Testis (tissue), 3 donors: ENCODE measurements around the gene PNPLA2. TPM values are rescaled to one million over a fixed set of nuclear protein-coding genes. Genes with fewer than 3 reads are reported as not detected.
A peak's percentile ranks its signal among the peaks of the same experiment; 100 is the strongest.

Experiments used
- DNase-seq: peaks from one replicate; pipeline ENCODE4 v3.0.0-alpha.2; 2019
- H3K27ac ChIP-seq, 2 donors: fragments of 200-600 bp; sonication (generic); one replicate each; pipeline ENCODE4 v1.5.1; 2019
- H3K27me3 ChIP-seq: fragments of 200-600 bp; sonication (generic); one replicate; pipeline ENCODE4 v1.5.1; 2019
- H3K36me3 ChIP-seq: fragments of 200-600 bp; sonication (generic); one replicate; pipeline ENCODE4 v1.5.1; 2017; ENCODE audit warnings: low read depth; ENCODE audit errors: missing control alignments
- H3K4me1 ChIP-seq: fragments of 200-600 bp; sonication (generic); one replicate; pipeline ENCODE4 v1.5.1; 2019
- H3K4me3 ChIP-seq, 2 donors: fragments of 200-600 bp; sonication (generic); one replicate each; pipeline ENCODE4 v1.5.1; 2017 to 2019
- H3K9me3 ChIP-seq: fragments of 200-600 bp; sonication (generic); one replicate; pipeline ENCODE4 v1.5.1; 2017
- POLR2A ChIP-seq: fragments of 450-650 bp; IDR thresholded peaks from one replicate; pipeline ENCODE4 v1.6.1; 2017; ENCODE audit warnings: antibody characterized with exemption, mild to moderate bottlenecking, moderate library complexity
- WGBS, 2 donors: methylation state at CpG; one replicate each; pipeline ENCODE4 v1.1.5; 2018; 5-methylcytosine and 5-hydroxymethylcytosine counted together
- intact Hi-C: fragments of 100-400 bp; cut with DNase I; formaldehyde crosslinking; loops from one replicate; pipeline ENCODE4 v1.15.1; 2023; ENCODE audit warnings: low total_unique reads
- polyA plus RNA-seq: library from polyadenylated mRNA; stranded (reverse); fragments of 350-450 nt; fragmentation: Illumina TruSeq; extraction: RNeasy Lipid Tissue Mini Kit (QIAGEN cat#74804); gene quantifications from one replicate; pipeline ENCODE4 v1.2.3, GENCODE V29; 2014; ENCODE audit warnings: low read depth, low replicate concordance; ENCODE audit not compliant: insufficient read depth
- total RNA-seq, 2 donors: library from RNA; depleted of rRNA; stranded (reverse); fragments of >200 nt; gene quantifications; one replicate each; pipeline ENCODE4 v1.2.3, GENCODE V29; 2016
- TF ChIP-seq, protein P1 (sequence below), 3 experiments: fragments of 450-650 bp in 2 of 3; fragments of 200-600 bp in 1 of 3; sonication (generic) in 1 of 3; IDR thresholded peaks; one replicate each; pipeline ENCODE4 v1.5.1; 2016 to 2019; ENCODE audit warnings: antibody characterized with exemption in 3 of 3, mild to moderate bottlenecking in 2 of 3, moderate library complexity in 1 of 3

Gene PNPLA2
- total and polyA plus RNA-seq, 3 donors from 2014 or later: 86.7 to 108 (median 96.7) TPM

DNA sequence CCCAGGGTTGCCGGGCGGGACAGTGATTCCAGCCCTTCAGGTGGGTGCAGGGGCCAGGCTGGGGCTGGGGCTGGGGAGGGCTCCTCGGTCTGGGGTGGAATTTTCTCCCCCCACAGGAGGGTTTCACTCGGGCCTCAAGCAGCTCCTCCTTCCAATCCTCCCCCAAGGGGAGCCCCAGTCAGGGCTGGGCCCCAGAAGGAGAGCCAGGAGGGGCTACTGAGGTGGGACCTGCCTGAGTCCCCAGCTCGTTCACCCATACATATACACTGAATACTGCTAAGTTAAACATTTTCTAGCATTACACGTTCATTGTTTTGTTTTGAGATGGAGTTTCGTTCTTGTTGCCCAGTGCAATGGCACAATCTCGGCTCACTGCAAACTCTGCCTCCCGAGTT is 7.5 kb downstream of the PNPLA2 start:
- no peaks in the 10 kb centered on the region for H3K27me3 ChIP-seq
- no peak for DNase-seq
- H3K27ac ChIP-seq: no peak overlapping the region
- 62 to 85% methylated on average over 7 to 9 of the region's 9 CpGs for WGBS, 2 donors
- no peak overlapping the region for H3K4me3 ChIP-seq
- H3K36me3 ChIP-seq: no peaks in the 10 kb centered on the region
- TF ChIP-seq, protein P1, sequence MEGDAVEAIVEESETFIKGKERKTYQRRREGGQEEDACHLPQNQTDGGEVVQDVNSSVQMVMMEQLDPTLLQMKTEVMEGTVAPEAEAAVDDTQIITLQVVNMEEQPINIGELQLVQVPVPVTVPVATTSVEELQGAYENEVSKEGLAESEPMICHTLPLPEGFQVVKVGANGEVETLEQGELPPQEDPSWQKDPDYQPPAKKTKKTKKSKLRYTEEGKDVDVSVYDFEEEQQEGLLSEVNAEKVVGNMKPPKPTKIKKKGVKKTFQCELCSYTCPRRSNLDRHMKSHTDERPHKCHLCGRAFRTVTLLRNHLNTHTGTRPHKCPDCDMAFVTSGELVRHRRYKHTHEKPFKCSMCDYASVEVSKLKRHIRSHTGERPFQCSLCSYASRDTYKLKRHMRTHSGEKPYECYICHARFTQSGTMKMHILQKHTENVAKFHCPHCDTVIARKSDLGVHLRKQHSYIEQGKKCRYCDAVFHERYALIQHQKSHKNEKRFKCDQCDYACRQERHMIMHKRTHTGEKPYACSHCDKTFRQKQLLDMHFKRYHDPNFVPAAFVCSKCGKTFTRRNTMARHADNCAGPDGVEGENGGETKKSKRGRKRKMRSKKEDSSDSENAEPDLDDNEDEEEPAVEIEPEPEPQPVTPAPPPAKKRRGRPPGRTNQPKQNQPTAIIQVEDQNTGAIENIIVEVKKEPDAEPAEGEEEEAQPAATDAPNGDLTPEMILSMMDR (IDR thresholded peaks at IDR 0.05): no peak
- no peak for TF ChIP-seq POLR2A
- H3K9me3 ChIP-seq: no peaks in the 10 kb centered on the region
- intact Hi-C loops: no loop called here
- H3K4me1 ChIP-seq: peaks cover 32% of the 10 kb centered on the region

DNA sequence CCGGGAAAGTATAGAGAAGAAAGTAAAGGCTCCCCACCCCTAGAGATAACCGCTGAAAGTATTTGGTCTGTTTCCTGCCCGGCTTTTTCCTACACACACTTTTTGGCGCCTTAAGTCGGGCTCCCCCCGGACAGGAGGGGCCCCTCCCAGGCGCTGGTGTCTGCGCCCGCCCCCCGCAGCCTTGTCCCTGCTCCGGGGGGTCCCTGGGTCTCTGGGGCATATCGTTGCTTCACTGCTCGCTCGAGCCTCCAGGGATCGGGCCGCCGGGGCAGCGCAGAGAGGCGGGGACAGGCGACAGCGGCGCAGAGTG is 8.1 kb downstream of the PNPLA2 start:
- Histone ChIP-seq H3K9me3 (no peaks in the 10 kb centered on the region), H3K4me3 (no peak overlapping the region), H3K4me1 (peaks cover 26% of the 10 kb centered on the region), H3K36me3 (no peaks in the 10 kb centered on the region), H3K27me3 (no peaks in the 10 kb centered on the region), H3K27ac (no peak overlapping the region)
- DNase-seq: no peak
- intact Hi-C loops: no loop called here
- TF ChIP-seq, protein P1 (IDR thresholded peaks at IDR 0.05): no peak
- no peak for TF ChIP-seq POLR2A
- 6 to 10% methylated on average over 11 to 22 of the region's 22 CpGs for WGBS, 2 donors

- WGBS, 2 donors: 19 to 26% methylated on average over 14 to 38 of the region's 66 CpGs
- H3K36me3 ChIP-seq: no peaks in the 10 kb centered on the region
- DNase-seq: no peak
- H3K27me3 ChIP-seq: no peaks in the 10 kb centered on the region
- no peak overlapping the region for H3K27ac ChIP-seq
- H3K9me3 ChIP-seq: no peaks in the 10 kb centered on the region
- peaks cover 28% of the 10 kb centered on the region for H3K4me1 ChIP-seq
- TF ChIP-seq, protein P1 (IDR thresholded peaks at IDR 0.05): no peak
- no peak for TF ChIP-seq POLR2A
- H3K4me3 ChIP-seq: no peak overlapping the region
- intact Hi-C loops: no loop called here
Measured at GRCh38 chr11:827146-827896, 8.6 kb downstream of the PNPLA2 start.

DNA sequence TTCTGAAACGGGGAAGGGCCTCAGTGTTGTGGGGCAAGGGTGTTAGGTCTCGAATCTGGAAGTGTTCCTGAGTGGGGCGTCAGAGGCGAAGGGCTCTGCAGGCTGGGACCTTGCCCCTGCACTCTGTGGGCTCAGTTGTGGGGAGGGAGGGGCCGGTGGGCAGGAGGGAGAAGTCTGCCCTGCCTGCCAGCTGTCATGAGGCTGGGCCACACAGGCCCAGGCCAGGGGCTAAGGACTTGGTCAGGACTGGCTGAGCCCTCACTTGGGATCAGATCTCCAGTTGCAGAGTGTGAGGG is 9.1 kb downstream of the PNPLA2 start, which contains the start of gene CRACR2B:
CRACR2B (plus strand) TSS at position 23 of the 296 bp plus-strand sequence. CDS start 689 bp downstream, outside the sequence.
- no peak within 1 kb of the TSS for H3K4me3 ChIP-seq
- intact Hi-C loops: no loop called here
- H3K9me3 ChIP-seq: no peaks in the 10 kb centered on the region
- WGBS, 2 donors: 68 to 77% methylated on average over 5 of the region's 5 CpGs
- no peak for TF ChIP-seq POLR2A
- TF ChIP-seq, protein P1 (IDR thresholded peaks at IDR 0.05): no peak
- no peak for DNase-seq
- H3K4me1 ChIP-seq: peaks cover 31% of the 10 kb centered on the region
- no peaks in the 10 kb centered on the region for H3K36me3 ChIP-seq
- peak within 1 kb of the TSS in 1 of 2 donors; percentile 56 for H3K27ac ChIP-seq
- no peaks in the 10 kb centered on the region for H3K27me3 ChIP-seq
